Measurements from ENCODE around the gene CDCA4. TPM values are rescaled to one million over a fixed set of nuclear protein-coding genes. Genes with fewer than 3 reads are reported as not detected.

Gene CDCA4
- total RNA-seq, 2 experiments from 2014 or later = 17.7 to 18.8 TPM

DNA sequence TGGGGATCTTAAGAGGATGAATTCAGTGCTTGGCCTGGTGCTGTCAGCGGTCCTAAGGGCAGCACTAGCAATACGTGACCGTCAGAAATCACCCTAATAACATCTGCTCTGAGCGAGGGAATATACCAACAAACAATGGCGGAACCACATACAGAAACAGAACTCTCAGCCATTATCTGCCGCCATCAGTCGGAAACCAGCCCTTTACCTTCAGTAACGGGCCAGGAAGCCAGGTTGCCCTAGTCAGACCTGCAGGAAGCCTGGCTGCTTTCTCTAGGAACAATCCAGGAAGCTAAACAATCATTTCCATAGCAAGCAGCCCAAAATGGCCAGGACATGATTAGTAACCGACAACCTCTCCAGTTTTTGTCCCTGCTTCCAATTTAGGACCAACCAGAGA, 5.6 kb downstream of the CDCA4 start:
- intact Hi-C loops (cut with DNase I, micrococcal nuclease) = no loop called here
- DNase-seq (peak in 4 of 14 experiments; percentile 22 to 64 (median 44)), ATAC-seq (ENCODE audit: poor library complexity) (no peak)
- Histone ChIP-seq H3K36me3 (ENCODE audit: insufficient read depth, low read length) (peaks cover 17% of the 10 kb centered on the region), H3K4me1 (ENCODE audit: insufficient read depth, low read length) (peaks cover 73% of the 10 kb centered on the region), H3K4me3 (ENCODE audit: low read length) (no peak overlapping the region), H3K9me3 (ENCODE audit: control insufficient read depth in 1 of 2, insufficient read depth in 1 of 2, low read length in 2 of 2) (no peaks in the 10 kb centered on the region), H3K27ac (ENCODE audit: low read depth in 1 of 2, low read length in 2 of 2) (peak overlapping the region; percentile 46 to 69), H3K27me3 (ENCODE audit: control insufficient read depth in 1 of 2, insufficient read depth in 2 of 2, low read length in 2 of 2) (no peaks in the 10 kb centered on the region)
- POLR2A ChIA-PET = no interaction called here
- no peak for TF ChIP-seq CTCF (IDR thresholded peaks at IDR 0.05)
- peak overlapping the region; percentile 6 for H3K4me3 Mint-ChIP-seq
- H3K27ac Mint-ChIP-seq = peak overlapping the region; percentile 57
- peaks cover 63% of the 10 kb centered on the region for H3K4me1 Mint-ChIP-seq (ENCODE audit: low read depth)
- no peaks in the 10 kb centered on the region for H3K9me3 Mint-ChIP-seq
- H3K27me3 Mint-ChIP-seq = no peaks in the 10 kb centered on the region
- CTCF ChIA-PET = interaction anchor here (5.3 kb wide), 1 partner anchor 30 kb away, joined by 23 read pairs; no protein-coding TSS in a partner anchor
- peaks cover 9% of the 10 kb centered on the region for H3K36me3 Mint-ChIP-seq (ENCODE audit: low read depth)

DNA sequence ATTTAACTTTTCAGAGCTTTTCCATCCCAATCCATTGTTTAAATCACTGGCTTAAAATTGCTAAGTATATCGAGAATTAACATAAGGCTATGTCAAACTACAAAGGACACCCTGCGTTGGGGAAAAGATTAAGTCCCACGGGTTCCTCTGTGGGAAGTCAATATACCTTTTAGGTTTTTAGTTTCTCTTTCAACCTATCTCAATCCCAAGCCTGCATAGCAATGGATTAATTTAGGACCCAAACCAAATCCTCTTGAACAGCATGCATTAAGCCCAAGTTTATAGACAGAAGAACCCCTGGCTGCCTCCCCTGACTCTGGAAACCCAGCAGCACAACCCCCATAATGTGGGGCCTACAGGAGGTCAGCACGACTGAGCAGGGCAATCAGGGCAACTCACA, 6.3 kb downstream of the CDCA4 start:
- ATAC-seq (ENCODE audit: poor library complexity) = no peak
- H3K27ac Mint-ChIP-seq = peak overlapping the region; percentile 57
- POLR2A ChIA-PET = no interaction called here

DNA sequence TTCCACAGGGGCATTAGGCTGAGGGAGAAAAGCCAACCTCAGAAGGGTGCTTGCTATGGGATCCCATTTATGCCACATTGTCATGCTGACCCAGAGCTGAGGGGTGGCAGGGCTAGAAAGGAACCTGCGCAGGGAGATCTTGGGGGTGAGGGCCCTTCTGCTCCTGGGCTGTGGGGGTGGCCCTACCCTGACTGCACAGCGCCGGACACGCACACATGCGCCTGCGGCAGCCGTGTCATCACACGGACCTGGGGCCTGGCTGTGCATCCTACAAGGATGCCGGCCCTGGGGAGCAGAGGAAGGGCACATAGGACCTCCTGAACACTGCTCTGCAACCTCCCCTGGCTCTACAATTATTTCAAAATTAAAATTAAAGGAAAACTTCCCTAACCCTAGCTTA, 6.9 kb downstream of the CDCA4 start:
- no peak for TF ChIP-seq CTCF (IDR thresholded peaks at IDR 0.05)
- H3K27me3 ChIP-seq (ENCODE audit: control insufficient read depth in 1 of 2, insufficient read depth in 2 of 2, low read length in 2 of 2) = no peaks in the 10 kb centered on the region
- intact Hi-C loops (cut with DNase I, micrococcal nuclease) = no loop called here
- H3K27ac Mint-ChIP-seq = peak overlapping the region; percentile 57
- H3K36me3 ChIP-seq (ENCODE audit: insufficient read depth, low read length) = peaks cover 29% of the 10 kb centered on the region
- no peak overlapping the region for H3K4me3 ChIP-seq (ENCODE audit: low read length)
- ATAC-seq (ENCODE audit: poor library complexity) (no peak), DNase-seq (no peak)
- no peaks in the 10 kb centered on the region for H3K27me3 Mint-ChIP-seq
- no peaks in the 10 kb centered on the region for H3K9me3 Mint-ChIP-seq
- H3K4me1 Mint-ChIP-seq (ENCODE audit: low read depth) = peaks cover 51% of the 10 kb centered on the region
- ChIA-PET CTCF (interaction anchor here (5.3 kb wide), 1 partner anchor 31 kb away, joined by 23 read pairs; no protein-coding TSS in a partner anchor), POLR2A (no interaction called here)
- no peak overlapping the region for H3K27ac ChIP-seq (ENCODE audit: low read depth in 1 of 2, low read length in 2 of 2)
- peak overlapping the region; percentile 32 for H3K4me3 Mint-ChIP-seq
- no peaks in the 10 kb centered on the region for H3K9me3 ChIP-seq (ENCODE audit: control insufficient read depth in 1 of 2, insufficient read depth in 1 of 2, low read length in 2 of 2)
- peaks cover 61% of the 10 kb centered on the region for H3K4me1 ChIP-seq (ENCODE audit: insufficient read depth, low read length)
- peaks cover 18% of the 10 kb centered on the region for H3K36me3 Mint-ChIP-seq (ENCODE audit: low read depth)

More for the DNA sequence above, 6.3 kb downstream of the CDCA4 start:
- H3K27ac ChIP-seq (ENCODE audit: low read depth in 1 of 2, low read length in 2 of 2) = peak overlapping the region in 1 of 2 donors; percentile 69
- no peaks in the 10 kb centered on the region for H3K27me3 Mint-ChIP-seq
- peaks cover 23% of the 10 kb centered on the region for H3K36me3 ChIP-seq (ENCODE audit: insufficient read depth, low read length)
- no peaks in the 10 kb centered on the region for H3K9me3 Mint-ChIP-seq
- CTCF ChIA-PET = interaction anchor here (5.3 kb wide), 1 partner anchor 31 kb away, joined by 23 read pairs; no protein-coding TSS in a partner anchor
- peaks cover 14% of the 10 kb centered on the region for H3K36me3 Mint-ChIP-seq (ENCODE audit: low read depth)
- no peak overlapping the region for H3K4me3 Mint-ChIP-seq
- no peaks in the 10 kb centered on the region for H3K9me3 ChIP-seq (ENCODE audit: control insufficient read depth in 1 of 2, insufficient read depth in 1 of 2, low read length in 2 of 2)
- TF ChIP-seq CTCF (IDR thresholded peaks at IDR 0.05) = no peak
- intact Hi-C loops (cut with DNase I, micrococcal nuclease) = no loop called here
- H3K4me1 ChIP-seq (ENCODE audit: insufficient read depth, low read length) = peaks cover 67% of the 10 kb centered on the region
- H3K27me3 ChIP-seq (ENCODE audit: control insufficient read depth in 1 of 2, insufficient read depth in 2 of 2, low read length in 2 of 2) = no peaks in the 10 kb centered on the region
- H3K4me1 Mint-ChIP-seq (ENCODE audit: low read depth) = peaks cover 57% of the 10 kb centered on the region
- H3K4me3 ChIP-seq (ENCODE audit: low read length) = no peak overlapping the region
- DNase-seq = no peak
